Gastroesophageal sphincter (tissue), 4 donors: ENCODE data around the gene FAM240A. TPM values are rescaled to one million over a fixed set of nuclear protein-coding genes. Genes with fewer than 3 reads are reported as not detected.

ENCODE experiments used
- ATAC-seq: fragments of 150-250 bp; one replicate; pipeline ENCODE4 v1.9.1; 2016; ENCODE audit warnings: mild to moderate bottlenecking, moderate library complexity
- H3K27ac ChIP-seq, 4 donors: fragments of 200-600 bp; sonication (generic) in 3 of 4; 1 replicate in 3 of 4; 2 replicates in 1 of 4; pipeline ENCODE4 v1.5.1; 2016 to 2019
- H3K27me3 ChIP-seq: fragments of 200-600 bp; sonication (generic); one replicate; pipeline ENCODE4 v1.5.1; 2019
- H3K36me3 ChIP-seq, 2 donors: fragments of 200-600 bp; sonication (generic); one replicate each; pipeline ENCODE4 v1.5.1; 2019; ENCODE audit warnings: control low read depth in 1 of 2
- H3K4me1 ChIP-seq, 3 donors: fragments of 200-600 bp; sonication (generic); 1 replicate in 2 of 3; 2 replicates in 1 of 3; pipeline ENCODE4 v1.5.1; 2016 to 2019; ENCODE audit warnings: control low read depth in 2 of 3
- H3K4me3 ChIP-seq, 2 donors: fragments of 200-600 bp; sonication (generic); one replicate each; pipeline ENCODE4 v1.5.1; 2019; ENCODE audit warnings: mild to moderate bottlenecking in 1 of 2, moderate library complexity in 1 of 2
- H3K9me3 ChIP-seq, 3 donors: fragments of 200-600 bp; sonication (generic); one replicate each; pipeline ENCODE4 v1.5.1; 2017 to 2019; ENCODE audit warnings: control low read depth in 2 of 3
- EP300 ChIP-seq: sonication (generic); formaldehyde crosslinking; IDR thresholded peaks from one replicate; pipeline ENCODE4 v1.6.1; 2017; ENCODE audit warnings: antibody characterized with exemption, mild to moderate bottlenecking
- POLR2A ChIP-seq, 2 donors: fragments of 450-650 bp; IDR thresholded peaks; one replicate each; pipeline ENCODE4 v1.6.1; 2017; ENCODE audit warnings: antibody characterized with exemption in 2 of 2, mild to moderate bottlenecking in 2 of 2, moderate library complexity in 1 of 2
- POLR2AphosphoS5 ChIP-seq: sonication (generic); formaldehyde crosslinking; IDR thresholded peaks from one replicate; pipeline ENCODE4 v1.6.1; 2017; ENCODE audit warnings: antibody characterized with exemption
- WGBS, 2 donors: methylation state at CpG; one replicate each; pipeline ENCODE4 v1.1.5; 2018; ENCODE audit warnings: low coverage in 1 of 2; 5-methylcytosine and 5-hydroxymethylcytosine counted together
- total RNA-seq, 4 donors: library from RNA; depleted of rRNA; stranded (reverse); fragments of >200 nt; gene quantifications; one replicate each; pipeline ENCODE4 v1.1.0, GENCODE V29; 2016
- TF ChIP-seq, protein P1 (sequence below), 4 experiments: fragments of 200-600 bp in 2 of 4; fragments of 450-650 bp in 2 of 4; sonication (generic) in 1 of 4; IDR thresholded peaks; one replicate each; pipeline ENCODE4 v1.5.1; 2017 to 2019; ENCODE audit warnings: antibody characterized with exemption in 4 of 4, mild to moderate bottlenecking in 2 of 4, moderate library complexity in 2 of 4

The FAM240A gene
- total RNA-seq: not detected

DNA sequence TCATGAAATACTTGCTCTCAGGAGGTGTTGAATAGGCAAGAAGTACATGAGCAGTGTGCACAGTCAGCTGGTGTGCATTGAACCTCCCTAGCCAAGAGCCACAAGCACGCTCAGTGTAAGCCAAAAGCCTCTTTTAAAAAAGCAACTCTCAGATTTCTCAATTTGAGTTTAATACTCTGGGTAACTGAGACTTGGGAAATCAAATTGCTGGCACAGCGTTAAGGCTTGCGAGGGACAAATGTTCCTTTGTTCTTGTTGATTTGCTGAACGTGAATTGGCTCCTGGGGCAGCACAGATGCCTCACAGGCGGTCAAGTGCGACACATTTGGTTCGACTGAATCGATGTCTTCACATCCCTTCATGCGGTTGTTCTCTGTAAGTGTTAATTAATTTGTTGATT, at the start of gene FAM240A:
FAM240A (plus strand) TSS at position 202 of the 400 bp plus-strand sequence; CDS start at position 361, 159 bp downstream.
- WGBS, 2 donors: 44 to 69% methylated on average over 7 to 9 of the region's 9 CpGs
- Histone ChIP-seq H3K27ac (no peak within 1 kb of the TSS), H3K36me3 (no peaks in the 10 kb centered on the region), H3K27me3 (peaks cover 32% of the 10 kb centered on the region), H3K4me1 (no peaks in the 10 kb centered on the region), H3K9me3 (no peaks in the 10 kb centered on the region), H3K4me3 (no peak within 1 kb of the TSS)
- ATAC-seq: peak; percentile 31
- TF ChIP-seq POLR2AphosphoS5 (no peak), POLR2A (IDR thresholded peaks at IDR 0.05) (no peak), EP300 (no peak)
- TF ChIP-seq, protein P1, sequence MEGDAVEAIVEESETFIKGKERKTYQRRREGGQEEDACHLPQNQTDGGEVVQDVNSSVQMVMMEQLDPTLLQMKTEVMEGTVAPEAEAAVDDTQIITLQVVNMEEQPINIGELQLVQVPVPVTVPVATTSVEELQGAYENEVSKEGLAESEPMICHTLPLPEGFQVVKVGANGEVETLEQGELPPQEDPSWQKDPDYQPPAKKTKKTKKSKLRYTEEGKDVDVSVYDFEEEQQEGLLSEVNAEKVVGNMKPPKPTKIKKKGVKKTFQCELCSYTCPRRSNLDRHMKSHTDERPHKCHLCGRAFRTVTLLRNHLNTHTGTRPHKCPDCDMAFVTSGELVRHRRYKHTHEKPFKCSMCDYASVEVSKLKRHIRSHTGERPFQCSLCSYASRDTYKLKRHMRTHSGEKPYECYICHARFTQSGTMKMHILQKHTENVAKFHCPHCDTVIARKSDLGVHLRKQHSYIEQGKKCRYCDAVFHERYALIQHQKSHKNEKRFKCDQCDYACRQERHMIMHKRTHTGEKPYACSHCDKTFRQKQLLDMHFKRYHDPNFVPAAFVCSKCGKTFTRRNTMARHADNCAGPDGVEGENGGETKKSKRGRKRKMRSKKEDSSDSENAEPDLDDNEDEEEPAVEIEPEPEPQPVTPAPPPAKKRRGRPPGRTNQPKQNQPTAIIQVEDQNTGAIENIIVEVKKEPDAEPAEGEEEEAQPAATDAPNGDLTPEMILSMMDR (IDR thresholded peaks at IDR 0.05): no peak

DNA sequence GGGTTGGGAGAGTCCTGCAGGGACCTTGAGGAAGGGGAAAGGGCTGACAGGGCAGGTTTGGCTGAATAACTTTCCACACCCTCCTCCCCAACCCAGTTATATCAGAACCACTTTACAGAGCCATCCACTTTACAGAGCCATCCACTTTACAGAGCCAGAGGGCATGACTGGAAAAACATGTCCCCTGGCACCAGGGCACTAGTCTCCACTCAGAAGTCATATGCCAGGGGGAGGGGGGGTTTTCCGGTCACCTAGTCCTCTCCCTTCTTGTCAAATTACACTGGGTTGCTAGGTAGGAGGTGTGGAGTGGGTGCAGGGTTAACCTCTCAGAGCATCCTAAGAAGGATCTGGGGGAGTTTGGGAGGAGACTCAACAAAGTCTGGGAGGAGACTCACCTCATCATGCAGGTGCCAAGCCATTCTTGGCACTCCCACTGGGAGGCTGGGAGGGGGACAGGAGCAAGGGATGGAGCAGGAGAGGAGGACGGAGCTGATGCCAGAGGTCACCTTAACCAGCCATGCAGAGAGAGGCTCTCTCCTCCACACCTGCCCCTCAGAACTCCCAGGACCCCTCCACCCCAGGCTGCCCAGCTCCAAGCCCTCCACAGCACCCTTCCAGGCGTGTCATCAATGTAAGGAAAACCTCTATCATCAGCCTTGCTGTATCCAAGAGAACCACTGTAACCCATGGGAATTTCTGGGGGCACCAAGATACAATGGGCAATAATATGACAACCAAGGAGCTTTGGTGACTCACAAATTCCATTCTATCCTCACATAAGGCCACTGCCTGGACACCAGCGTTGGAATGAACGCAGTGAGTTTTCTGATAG, 47.9 kb upstream of the FAM240A start:
- TF ChIP-seq, protein P1 (IDR thresholded peaks at IDR 0.05): no peak
- TF ChIP-seq POLR2A (IDR thresholded peaks at IDR 0.05): no peak
- TF ChIP-seq EP300: no peak
- TF ChIP-seq POLR2AphosphoS5: no peak
- H3K4me3 ChIP-seq: no peak overlapping the region
- peaks cover 0 to 14% (median 0%) of the 10 kb centered on the region in 3 donors for H3K9me3 ChIP-seq
- no peaks in the 10 kb centered on the region for H3K36me3 ChIP-seq
- peaks cover 0 to 15% (median 9%) of the 10 kb centered on the region in 3 donors for H3K4me1 ChIP-seq
- no peak overlapping the region for H3K27ac ChIP-seq
- 71 to 90% methylated on average over 1 to 4 of the region's 5 CpGs for WGBS, 2 donors
- no peak for ATAC-seq
- H3K27me3 ChIP-seq: peaks cover 33% of the 10 kb centered on the region

DNA sequence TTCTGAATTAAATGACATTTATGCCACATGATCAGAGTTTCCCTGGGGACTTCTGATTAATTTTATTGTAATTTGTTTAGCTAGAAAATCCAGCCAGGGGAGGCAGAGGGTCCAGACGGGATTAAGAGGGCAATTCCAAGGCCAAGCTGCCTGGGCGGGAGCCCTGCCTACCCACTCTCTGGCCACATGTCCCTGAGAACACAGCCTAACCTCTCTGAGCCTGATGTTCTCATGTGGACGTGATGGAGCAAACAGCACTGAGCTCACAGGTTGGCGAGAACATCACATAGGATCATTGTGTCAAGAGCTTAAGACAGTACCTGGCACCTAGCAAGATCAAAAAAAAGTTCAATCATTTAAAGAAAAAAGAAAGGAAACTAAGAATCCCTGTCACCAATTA, 47.2 kb upstream of the FAM240A start:
- H3K9me3 ChIP-seq: peaks cover 0 to 18% (median 0%) of the 10 kb centered on the region in 3 donors
- TF ChIP-seq POLR2A (IDR thresholded peaks at IDR 0.05) (no peak), EP300 (no peak), POLR2AphosphoS5 (no peak)
- TF ChIP-seq, protein P1 (IDR thresholded peaks at IDR 0.05): no peak
- H3K4me1 ChIP-seq: peaks cover 0 to 15% (median 9%) of the 10 kb centered on the region in 3 donors
- H3K27me3 ChIP-seq: peaks cover 33% of the 10 kb centered on the region
- no peaks in the 10 kb centered on the region for H3K36me3 ChIP-seq
- H3K4me3 ChIP-seq: no peak overlapping the region
- ATAC-seq: no peak
- H3K27ac ChIP-seq: no peak overlapping the region
- WGBS, 2 donors: 51% methylated on average over 2 of the region's 4 CpGs; no CpG with 5 or more reads in 1 of the 2 donors

DNA sequence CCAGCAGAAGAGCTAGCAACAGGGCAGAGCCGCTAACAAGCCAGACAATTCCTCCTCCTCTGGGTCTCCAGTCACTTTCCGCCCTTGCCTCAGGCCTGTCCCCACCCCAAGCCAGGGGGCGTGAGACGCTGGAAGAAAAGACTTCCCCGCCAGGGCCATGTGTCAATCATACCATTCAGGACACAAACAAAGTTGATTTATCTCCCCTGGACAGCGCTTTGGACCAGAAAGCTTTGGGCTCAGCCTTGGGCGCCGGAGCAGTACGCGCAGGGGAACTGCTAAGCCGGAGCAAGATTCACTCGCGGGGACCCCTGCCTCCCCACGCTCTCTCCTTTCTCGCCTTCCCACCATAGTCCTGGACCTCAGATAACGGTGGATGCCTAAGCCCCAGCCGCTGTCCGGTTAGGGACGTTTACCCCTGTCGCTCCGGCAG, 46.7 kb upstream of the FAM240A start:
- peak overlapping the region; percentile 23 to 59 for H3K4me3 ChIP-seq
- H3K36me3 ChIP-seq: no peaks in the 10 kb centered on the region
- TF ChIP-seq POLR2AphosphoS5: no peak
- no peak for TF ChIP-seq POLR2A (IDR thresholded peaks at IDR 0.05)
- TF ChIP-seq, protein P1 (IDR thresholded peaks at IDR 0.05): no peak
- no peak for TF ChIP-seq EP300
- peak; percentile 26 for ATAC-seq
- H3K27ac ChIP-seq: peak overlapping the region in 1 of 4 donors; percentile 54
- WGBS, 2 donors: 23% methylated on average over 2 of the region's 21 CpGs; no CpG with 5 or more reads in 1 of the 2 donors
- peaks cover 0 to 18% (median 0%) of the 10 kb centered on the region in 3 donors for H3K9me3 ChIP-seq
- H3K4me1 ChIP-seq: peaks cover 0 to 15% (median 9%) of the 10 kb centered on the region in 3 donors
- H3K27me3 ChIP-seq: peaks cover 36% of the 10 kb centered on the region
